ENCODE data around the gene RBP4.

RBP4 gene

GRCh38 chr10:93601146-93601773 lies at the start of gene RBP4:
RBP4 (minus strand) TSS chr10:93601235; CDS start chr10:93601028, 207 bp downstream.
- peak within 1 kb of the TSS; percentile 17 for H3K4me3 ChIP-seq (ENCODE audit: low read depth, low read length)
- no peak for DNase-seq (ENCODE audit: low read depth)
- TF ChIP-seq CTCF (conservative IDR thresholded peaks at IDR 0.05; ENCODE audit: low read depth, low read length) = no peak

GRCh38 chr10:93639791-93640190 lies 38.8 kb upstream of the RBP4 start:
- H3K4me3 ChIP-seq (ENCODE audit: low read depth, low read length) = no peak overlapping the region
- TF ChIP-seq CTCF (conservative IDR thresholded peaks at IDR 0.05; ENCODE audit: low read depth, low read length) = no peak
- DNase-seq (ENCODE audit: low read depth) = no peak

- no peak overlapping the region for H3K4me3 ChIP-seq (ENCODE audit: low read depth, low read length)
- TF ChIP-seq CTCF (conservative IDR thresholded peaks at IDR 0.05; ENCODE audit: low read depth, low read length) = no peak
- no peak for DNase-seq (ENCODE audit: low read depth)
Measured at GRCh38 chr10:93630625-93631557, 29.9 kb upstream of the RBP4 start.

- no peak overlapping the region for H3K4me3 ChIP-seq (ENCODE audit: low read depth, low read length)
- TF ChIP-seq CTCF (conservative IDR thresholded peaks at IDR 0.05; ENCODE audit: low read depth, low read length) = no peak
- DNase-seq (ENCODE audit: low read depth) = peak; percentile 1
Measured at GRCh38 chr10:93629647-93630305, 28.7 kb upstream of the RBP4 start.

- no peak for TF ChIP-seq CTCF (conservative IDR thresholded peaks at IDR 0.05; ENCODE audit: low read depth, low read length)
- no peak for DNase-seq (ENCODE audit: low read depth)
Measured at GRCh38 chr10:93628858-93629257, 27.8 kb upstream of the RBP4 start.

GRCh38 chr10:93622942-93623341 lies 21.9 kb upstream of the RBP4 start:
- TF ChIP-seq CTCF (conservative IDR thresholded peaks at IDR 0.05; ENCODE audit: low read depth, low read length) = no peak
- DNase-seq (ENCODE audit: low read depth) = no peak
- no peak overlapping the region for H3K4me3 ChIP-seq (ENCODE audit: low read depth, low read length)

More at GRCh38 chr10:93628858-93629257, 27.8 kb upstream of the RBP4 start:
- H3K4me3 ChIP-seq (ENCODE audit: low read depth, low read length) = no peak overlapping the region
